GM18502 (cell line): ENCODE results near the gene C10orf105.

Source experiments
- ATAC-seq: cut with Tn5 transposase; IDR thresholded peaks from one replicate; pipeline ENCODE4 v1.9.1; 2021; ENCODE audit warnings: mild to moderate bottlenecking; ENCODE audit not compliant: unreplicated experiment, poor library complexity

C10orf105 gene

GRCh38 chr10:71705582-71705981 lies 14.0 kb downstream of the C10orf105 start:
- no peak for ATAC-seq

- no peak for ATAC-seq
Observed at GRCh38 chr10:71704816-71705215, 14.8 kb downstream of the C10orf105 start.

GRCh38 chr10:71703577-71703976 lies 16.0 kb downstream of the C10orf105 start:
- ATAC-seq: no peak

GRCh38 chr10:71701496-71702132 lies 18.0 kb downstream of the C10orf105 start:
- ATAC-seq: no peak

- no peak for ATAC-seq
Observed at GRCh38 chr10:71700731-71701368, 18.7 kb downstream of the C10orf105 start.

GRCh38 chr10:71698737-71699136 lies 20.8 kb downstream of the C10orf105 start:
- no peak for ATAC-seq

- no peak for ATAC-seq
Observed at GRCh38 chr10:71697938-71698709, 21.5 kb downstream of the C10orf105 start.

- ATAC-seq: no peak
Observed at GRCh38 chr10:71696628-71697326, 22.8 kb downstream of the C10orf105 start.

- no peak for ATAC-seq
Observed at GRCh38 chr10:71695502-71696476, 23.8 kb downstream of the C10orf105 start.

GRCh38 chr10:71694567-71694968 lies 25.0 kb downstream of the C10orf105 start:
- peak; percentile 89 for ATAC-seq

- ATAC-seq: peak; percentile 14
Observed at GRCh38 chr10:71694039-71694501, 25.5 kb downstream of the C10orf105 start.

- no peak for ATAC-seq
Observed at GRCh38 chr10:71693377-71693776, 26.2 kb downstream of the C10orf105 start.

- ATAC-seq: no peak
Observed at GRCh38 chr10:71692598-71693306, 26.8 kb downstream of the C10orf105 start.

- no peak for ATAC-seq
Observed at GRCh38 chr10:71691405-71691804, 28.2 kb downstream of the C10orf105 start.

GRCh38 chr10:71690094-71690720 lies 29.4 kb downstream of the C10orf105 start:
- ATAC-seq: no peak

GRCh38 chr10:71688256-71688655 lies 31.3 kb downstream of the C10orf105 start:
- no peak for ATAC-seq

- ATAC-seq: no peak
Observed at GRCh38 chr10:71687480-71687879, 32.1 kb downstream of the C10orf105 start.

GRCh38 chr10:71687077-71687476 lies 32.5 kb downstream of the C10orf105 start:
- no peak for ATAC-seq
